Fibroblast of skin of right biceps (primary cell): ENCODE data around the gene CARMIL3.
A peak's percentile ranks its signal among the peaks of the same experiment; 100 is the strongest.

ENCODE experiments used
- DNase-seq: peaks from one replicate; pipeline ENCODE4 v3.0.0-alpha.2; 2013

Gene CARMIL3

DNA sequence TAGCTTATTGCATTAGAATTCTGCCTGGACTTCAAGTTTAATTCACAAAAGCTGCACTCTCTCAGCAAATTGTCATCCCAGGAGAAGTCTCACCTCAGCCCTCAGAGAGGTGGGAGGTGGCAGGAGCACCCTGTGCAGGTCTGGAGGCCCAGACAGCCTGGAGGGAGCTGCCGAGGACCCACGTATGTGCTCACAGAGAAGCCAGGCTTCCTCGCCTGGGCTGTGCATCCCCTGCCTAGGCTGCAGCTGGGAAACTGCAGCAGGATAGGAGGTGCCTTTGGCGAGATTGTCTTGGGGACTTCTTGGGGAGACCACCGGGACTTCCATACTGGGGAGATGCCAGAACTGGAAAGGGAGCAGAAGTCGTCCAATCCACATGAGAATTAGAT, 28.3 kb downstream of the CARMIL3 start:
- DNase-seq: no peak

- peak; percentile 24 for DNase-seq
These were observed 29.3 kb downstream of the CARMIL3 start for GRCh38 chr14:24080888-24081738.

DNA sequence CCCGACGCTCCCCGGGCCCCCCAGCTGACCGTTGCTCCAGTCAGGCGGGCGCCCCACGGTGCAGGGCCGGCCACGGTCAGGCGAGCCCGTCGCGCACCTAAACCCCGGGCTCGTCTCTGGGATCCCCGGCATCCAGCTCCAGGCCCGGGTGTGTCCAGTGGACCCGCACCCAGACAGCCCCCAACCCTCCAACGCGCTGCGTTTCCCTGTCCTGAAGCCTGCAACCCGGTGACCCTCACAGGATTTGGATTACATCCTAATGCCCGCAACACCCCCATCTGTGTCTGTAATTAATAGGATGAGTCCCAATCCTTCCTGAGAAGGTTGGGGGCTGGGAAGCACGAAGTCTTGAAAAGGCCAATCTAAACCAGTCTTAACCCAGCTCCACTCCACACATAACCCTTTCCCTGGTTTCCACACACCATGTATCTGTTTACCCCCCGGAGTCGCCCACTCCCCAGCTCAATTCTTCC, 30.0 kb downstream of the CARMIL3 start:
- no peak for DNase-seq

DNA sequence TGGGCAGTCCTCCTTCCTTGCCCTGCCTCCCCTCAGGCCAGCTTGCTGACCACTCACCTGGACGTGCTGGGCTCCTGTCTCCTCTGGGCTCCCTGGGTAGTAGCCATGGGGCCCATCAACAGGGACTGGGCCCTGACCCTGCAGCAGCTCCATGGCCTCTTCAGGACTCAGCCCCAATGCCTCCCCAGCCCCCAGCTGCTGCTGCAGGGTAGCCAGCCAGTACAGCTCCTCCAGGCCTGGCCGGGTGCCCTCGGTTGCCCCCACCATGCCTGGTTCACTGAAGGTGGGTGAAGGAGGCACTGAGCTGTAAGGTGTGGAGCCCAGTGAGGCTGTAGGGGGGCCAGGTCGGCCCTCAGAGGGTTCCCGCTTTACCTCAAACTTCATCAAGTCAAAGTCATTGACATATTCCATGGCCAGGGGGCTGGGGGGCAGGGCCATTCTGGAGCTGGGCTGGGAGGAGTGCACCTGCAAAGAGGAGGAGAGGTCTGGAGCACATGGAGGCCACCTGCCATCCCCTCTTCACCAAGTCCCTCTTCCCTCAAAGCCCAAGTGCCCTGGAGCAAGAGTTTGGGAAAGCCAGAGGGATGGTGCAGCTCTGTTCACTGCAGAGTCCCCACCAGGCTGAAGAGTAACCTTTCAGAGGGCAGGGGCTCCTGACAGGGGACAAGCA, 30.7 kb downstream of the CARMIL3 start:
- no peak for DNase-seq

DNA sequence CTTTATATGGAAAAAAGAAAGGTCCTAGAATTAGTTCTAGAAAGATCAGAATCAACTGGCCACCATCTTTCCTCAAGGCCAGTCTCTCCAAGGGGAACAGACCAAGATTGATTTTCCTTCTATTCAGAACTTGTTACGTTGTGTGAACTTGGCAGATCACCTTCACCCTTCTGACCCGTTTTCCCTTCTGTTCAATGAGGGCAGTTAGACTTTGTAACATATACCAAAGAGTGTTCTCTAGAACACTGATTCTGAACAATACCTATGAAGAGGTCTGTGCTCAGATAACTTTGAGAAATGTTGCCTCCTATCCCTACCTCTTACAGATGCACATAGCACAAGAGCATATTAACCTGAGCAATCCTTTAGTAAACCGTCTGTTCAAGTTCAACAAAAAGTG, 31.7 kb downstream of the CARMIL3 start:
- no peak for DNase-seq

- no peak for DNase-seq
These were observed 32.6 kb downstream of the CARMIL3 start for GRCh38 chr14:24084440-24084839.

GRCh38 chr14:24085215-24085614, 33.4 kb downstream of the CARMIL3 start:
- DNase-seq: no peak

- DNase-seq: no peak
These were observed 34.6 kb downstream of the CARMIL3 start for GRCh38 chr14:24086193-24086955.

GRCh38 chr14:24087004-24087403, 35.2 kb downstream of the CARMIL3 start:
- DNase-seq: no peak

- no peak for DNase-seq
These were observed 36.3 kb downstream of the CARMIL3 start for GRCh38 chr14:24088095-24088494.

GRCh38 chr14:24089890-24090289, 38.1 kb downstream of the CARMIL3 start:
- no peak for DNase-seq

DNA sequence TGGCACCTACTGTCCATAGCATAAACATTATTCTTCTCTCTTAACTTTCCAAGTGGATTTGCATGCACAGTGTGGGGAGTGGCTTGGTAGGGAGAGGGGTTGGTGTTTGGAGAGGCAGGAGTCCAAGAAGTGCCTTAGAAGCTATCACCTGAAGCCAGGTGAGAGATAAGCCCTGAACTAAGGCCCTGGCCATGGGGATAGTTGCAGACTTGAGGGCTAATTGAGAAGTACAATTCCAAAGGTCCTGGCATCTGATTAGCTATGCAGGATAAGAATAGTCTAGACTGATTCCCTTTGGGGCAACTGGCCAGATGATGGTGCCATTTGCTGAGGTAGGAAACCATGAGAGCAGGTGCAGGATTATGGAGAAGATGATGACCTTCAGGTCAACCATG, 40.3 kb downstream of the CARMIL3 start:
- DNase-seq: no peak

- DNase-seq: no peak
These were observed 40.8 kb downstream of the CARMIL3 start for GRCh38 chr14:24092505-24093206.

DNA sequence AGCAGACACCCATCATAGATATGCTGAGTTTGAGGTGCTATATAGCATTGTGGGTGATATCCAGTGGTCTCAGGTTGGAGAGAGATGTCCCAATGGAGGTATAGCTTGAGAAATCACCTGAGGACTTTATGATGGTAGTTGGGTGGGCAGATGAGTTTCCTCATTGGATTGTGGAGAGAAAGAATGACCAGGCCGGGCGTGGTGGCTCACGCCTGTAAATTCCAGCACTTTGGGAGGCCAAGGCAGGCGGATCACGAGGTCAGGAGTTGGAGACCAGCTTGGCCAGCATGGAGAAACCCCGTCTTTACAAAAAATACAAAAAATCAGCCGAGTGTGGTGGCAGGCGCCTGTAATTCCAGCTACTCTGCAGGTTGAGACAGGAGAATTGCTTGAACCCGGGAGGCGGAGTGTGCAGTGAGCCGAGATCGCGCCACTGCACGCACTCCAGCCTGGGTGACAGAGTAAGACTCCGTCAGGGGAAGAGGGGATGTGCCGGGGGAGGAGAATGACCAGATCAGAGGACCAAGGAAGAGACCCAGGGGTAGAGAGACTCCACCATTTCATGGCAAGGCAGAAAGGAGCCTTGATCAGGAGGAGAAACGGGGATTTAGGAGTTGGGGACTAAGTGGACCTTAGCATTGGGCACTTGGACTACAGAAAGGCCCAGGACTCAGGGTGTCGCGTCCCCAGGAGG, 41.5 kb downstream of the CARMIL3 start:
- DNase-seq: no peak

GRCh38 chr14:24093901-24094840, 42.4 kb downstream of the CARMIL3 start, which contains the start of gene PCK2:
PCK2 (plus strand) TSS chr14:24094311; CDS start chr14:24094406, 95 bp downstream.
- peak; percentile 98 for DNase-seq

DNA sequence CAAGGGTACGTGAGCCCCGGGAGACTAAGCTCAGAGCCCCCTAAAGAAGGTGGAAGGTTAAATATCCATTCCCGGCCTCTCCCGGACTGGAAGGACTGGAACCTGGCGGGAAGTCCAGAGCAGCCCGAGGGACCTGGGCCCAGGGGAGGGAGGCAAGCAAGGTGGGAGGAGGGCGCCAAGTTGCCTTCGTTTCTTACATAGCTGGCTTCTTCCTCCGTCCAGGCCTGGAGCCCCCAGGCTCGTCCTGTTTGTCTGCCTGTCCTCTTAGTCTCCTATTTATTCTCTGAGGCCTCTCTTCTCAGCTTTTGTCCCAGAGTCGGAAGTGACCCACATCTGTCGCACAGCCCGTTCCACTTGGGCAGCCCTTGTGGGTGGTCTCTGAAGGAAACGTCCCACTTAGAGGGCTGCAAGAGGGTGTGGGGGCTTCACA, 43.0 kb downstream of the CARMIL3 start:
- no peak for DNase-seq

DNA sequence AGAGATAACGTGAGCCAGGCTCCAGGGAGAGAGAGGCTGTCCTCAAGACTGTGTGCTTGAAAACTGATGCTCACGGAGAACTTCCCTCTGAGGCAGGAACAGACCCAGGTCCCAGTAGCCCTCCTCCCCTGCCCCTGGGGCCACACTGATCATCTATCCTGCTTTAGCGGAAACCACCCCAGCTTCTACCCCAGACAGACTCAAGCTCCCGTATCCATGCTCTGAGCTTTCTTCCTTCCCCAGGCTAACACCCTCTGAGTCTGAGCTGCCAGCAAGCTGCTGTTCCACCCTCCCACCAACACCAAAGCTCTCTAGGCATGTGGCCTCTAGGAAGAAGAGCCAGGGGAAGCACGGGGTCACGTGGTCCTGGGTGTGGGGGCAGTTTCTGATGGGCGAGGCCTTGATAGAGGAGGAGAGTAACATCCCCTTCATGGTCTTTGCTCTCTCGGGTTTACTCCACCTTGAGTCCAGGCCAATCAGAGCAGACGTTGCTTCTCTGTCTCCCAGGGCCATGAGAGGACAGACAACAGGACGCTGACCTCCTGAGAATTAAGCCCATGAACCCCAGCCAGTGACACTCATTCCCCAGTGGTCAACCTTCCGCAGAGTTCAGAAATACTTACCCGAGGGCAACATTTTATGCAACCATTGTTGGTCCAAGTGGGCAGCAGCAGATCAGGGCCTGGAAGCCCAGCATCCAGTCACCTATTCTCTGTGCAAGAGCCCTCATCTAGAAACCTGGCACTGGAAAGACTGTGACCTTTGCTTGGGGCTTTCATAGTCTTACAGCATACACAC, 43.7 kb downstream of the CARMIL3 start:
- DNase-seq: peak; percentile 64

GRCh38 chr14:24096545-24097181, 44.9 kb downstream of the CARMIL3 start:
- DNase-seq: no peak

DNA sequence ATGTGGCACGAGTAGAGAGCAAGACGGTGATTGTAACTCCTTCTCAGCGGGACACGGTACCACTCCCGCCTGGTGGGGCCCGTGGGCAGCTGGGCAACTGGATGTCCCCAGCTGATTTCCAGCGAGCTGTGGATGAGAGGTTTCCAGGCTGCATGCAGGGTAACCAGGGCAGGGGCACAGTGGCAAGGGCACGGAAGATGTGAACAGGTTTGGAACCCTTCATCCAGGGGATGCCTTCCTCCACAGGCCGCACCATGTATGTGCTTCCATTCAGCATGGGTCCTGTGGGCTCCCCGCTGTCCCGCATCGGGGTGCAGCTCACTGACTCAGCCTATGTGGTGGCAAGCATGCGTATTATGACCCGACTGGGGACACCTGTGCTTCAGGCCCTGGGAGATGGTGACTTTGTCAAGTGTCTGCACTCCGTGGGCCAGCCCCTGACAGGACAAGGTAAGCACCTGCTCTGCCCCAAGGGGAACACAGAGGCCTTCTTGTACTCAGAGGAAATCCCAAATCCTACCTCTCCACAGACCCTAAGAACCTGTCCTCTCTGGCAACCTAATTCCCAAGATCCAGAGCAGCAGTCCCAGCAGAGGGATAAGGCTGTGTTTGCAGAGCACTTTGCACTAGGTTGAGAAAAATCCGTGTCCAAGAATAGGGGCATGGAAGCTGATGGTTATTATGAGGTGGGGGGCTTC, 46.6 kb downstream of the CARMIL3 start:
- no peak for DNase-seq
